GM23338 (cell line): ENCODE measurements around the gene TBX18. TPM values are rescaled to one million over a fixed set of nuclear protein-coding genes. Genes with fewer than 3 reads are reported as not detected.

Experiments used
- ATAC-seq: fragments of 200-7000 bp; cut with Tn5 transposase; 3 replicates; pipeline ENCODE4 v1.9.1; 2020
- DNase-seq: peaks from one replicate; pipeline ENCODE4 v3.0.0-alpha.2; 2015; ENCODE audit warnings: low spot score
- H2AFZ ChIP-seq: fragments of 200-600 bp; sonication (generic); 2 replicates; pipeline ENCODE4 v1.8.0; 2016; ENCODE audit warnings: antibody characterized with exemption, mild to moderate bottlenecking, moderate library complexity
- H3F3A ChIP-seq: fragments of 200-600 bp; sonication (generic); replicated peaks from 2 replicates; pipeline ENCODE4 v1.8.0; 2017; ENCODE audit warnings: antibody characterized with exemption, mixed run types, low read depth
- H3K27ac ChIP-seq: fragments of 200-600 bp; sonication (generic); 2 replicates; pipeline ENCODE4 v1.6.1; 2016; ENCODE audit warnings: low read depth
- H3K27me3 ChIP-seq: fragments of 200-600 bp; sonication (generic); 2 replicates; pipeline ENCODE4 v1.8.0; 2016; ENCODE audit warnings: mild to moderate bottlenecking, mixed run types, moderate library complexity; ENCODE audit not compliant: insufficient read depth
- H3K36me3 ChIP-seq: fragments of 200-600 bp; sonication (generic); 2 replicates; pipeline ENCODE4 v1.8.0; 2016; ENCODE audit warnings: mild to moderate bottlenecking; ENCODE audit not compliant: insufficient read depth
- H3K4me1 ChIP-seq: fragments of 200-600 bp; sonication (generic); 2 replicates; pipeline ENCODE4 v1.8.0; 2016; ENCODE audit warnings: mild to moderate bottlenecking, moderate library complexity; ENCODE audit not compliant: insufficient read depth
- H3K4me2 ChIP-seq: fragments of 200-600 bp; sonication (generic); 2 replicates; pipeline ENCODE4 v1.7.1; 2017; ENCODE audit warnings: mixed run types
- H3K4me3 ChIP-seq: fragments of 200-600 bp; sonication (generic); 2 replicates; pipeline ENCODE4 v1.6.1; 2016; ENCODE audit warnings: mixed run types
- H3K79me2 ChIP-seq: fragments of 200-600 bp; sonication (generic); replicated peaks from 2 replicates; pipeline ENCODE4 v1.8.0; 2017; ENCODE audit warnings: mild to moderate bottlenecking; ENCODE audit not compliant: insufficient read depth
- H3K9me2 ChIP-seq: fragments of 200-600 bp; sonication (generic); 2 replicates; pipeline ENCODE4 v1.8.0; 2017; ENCODE audit not compliant: insufficient read depth
- H4K20me1 ChIP-seq: fragments of 200-600 bp; sonication (generic); replicated peaks from 2 replicates; pipeline ENCODE4 v1.8.0; 2017; ENCODE audit warnings: mild to moderate bottlenecking; ENCODE audit not compliant: insufficient read depth
- H3K27ac Mint-ChIP-seq: 2 replicates; pipeline ENCODE4 v1.8.0; 2020; ENCODE audit warnings: inconsistent platforms, mild to moderate bottlenecking, moderate library complexity, mixed read lengths
- H3K27me3 Mint-ChIP-seq: 3 replicates; pipeline ENCODE4 v1.8.0; 2022; ENCODE audit warnings: low read depth, mild to moderate bottlenecking, moderate library complexity, mixed read lengths, inconsistent platforms; ENCODE audit not compliant: insufficient read depth, poor library complexity
- H3K36me3 Mint-ChIP-seq: 3 replicates; pipeline ENCODE4 v1.8.0; 2021; ENCODE audit warnings: low read depth, mild to moderate bottlenecking, inconsistent platforms, moderate library complexity, mixed read lengths
- H3K4me1 Mint-ChIP-seq: 3 replicates; pipeline ENCODE4 v1.8.0; 2020; ENCODE audit warnings: mild to moderate bottlenecking, inconsistent platforms, mixed read lengths
- H3K4me3 Mint-ChIP-seq: 3 replicates; pipeline ENCODE4 v1.8.0; 2021; ENCODE audit warnings: moderate library complexity, mild to moderate bottlenecking, inconsistent platforms, mixed read lengths
- H3K9me3 Mint-ChIP-seq: 3 replicates; pipeline ENCODE4 v1.8.0; 2020; ENCODE audit warnings: moderate library complexity, mild to moderate bottlenecking, inconsistent platforms, mixed read lengths
- CREB1 ChIP-seq: fragments of 250-450 bp; sonication (Bioruptor Pico); IDR thresholded peaks from 2 replicates; pipeline ENCODE4 v1.5.0; 2020; ENCODE audit warnings: low read depth, mild to moderate bottlenecking, moderate library complexity
- JUNB ChIP-seq: IDR thresholded peaks from one replicate; pipeline ENCODE4 v1.6.1; 2016; ENCODE audit warnings: antibody characterized with exemption; ENCODE audit not compliant: unreplicated experiment
- NANOG ChIP-seq: IDR thresholded peaks from 2 replicates; pipeline ENCODE4 v1.6.1; 2016; ENCODE audit warnings: antibody characterized with exemption, borderline replicate concordance
- POLR2AphosphoS5 ChIP-seq: IDR thresholded peaks from 2 replicates; pipeline ENCODE4 v1.6.1; 2016; ENCODE audit warnings: antibody characterized with exemption, low read depth
- STAT1 ChIP-seq: IDR thresholded peaks from one replicate; pipeline ENCODE4 v1.6.1; 2016; ENCODE audit warnings: antibody characterized with exemption; ENCODE audit not compliant: unreplicated experiment
- ZNF462 ChIP-seq: fragments of 250-450 bp; sonication (Bioruptor Pico); IDR thresholded peaks from 2 replicates; pipeline ENCODE4 v1.5.0; 2020; ENCODE audit warnings: mild to moderate bottlenecking, moderate library complexity
- polyA plus RNA-seq: library from polyadenylated mRNA; unstranded; fragments of >200 nt; fragmentation: Nextera tagmentation; extraction: Ambion mirVana; gene quantifications from 2 replicates; pipeline ENCODE4 v1.2.1, GENCODE V29; 2016
- total RNA-seq: library from RNA; depleted of rRNA; stranded (reverse); fragments of >200 nt; shearing (Covaris generic); gene quantifications from 2 replicates; pipeline ENCODE4 v1.2.3, GENCODE V29; 2014

TBX18 gene
- total and polyA plus RNA-seq, 2 experiments from 2014 or later, result 0.03 TPM; not detected in 1

GRCh38 chr6:84675651-84676050 is 88.7 kb downstream of the TBX18 start:
- H3K4me3 Mint-ChIP-seq, result no peak overlapping the region
- H3K27me3 Mint-ChIP-seq, result no peaks in the 10 kb centered on the region
- no peak overlapping the region for H3K27ac ChIP-seq
- no peak overlapping the region for H3K4me3 ChIP-seq
- H3K27ac Mint-ChIP-seq, result no peak overlapping the region
- DNase-seq, result no peak
- H3K9me3 Mint-ChIP-seq, result no peaks in the 10 kb centered on the region
- no peak overlapping the region for H2AFZ ChIP-seq
- no peaks in the 10 kb centered on the region for H3K79me2 ChIP-seq
- H4K20me1 ChIP-seq, result no peaks in the 10 kb centered on the region
- no peak for ATAC-seq
- no peaks in the 10 kb centered on the region for H3K4me1 ChIP-seq
- no peaks in the 10 kb centered on the region for H3K27me3 ChIP-seq
- H3K36me3 ChIP-seq, result no peaks in the 10 kb centered on the region
- no peaks in the 10 kb centered on the region for H3K36me3 Mint-ChIP-seq
- no peaks in the 10 kb centered on the region for H3K4me1 Mint-ChIP-seq
- H3K4me2 ChIP-seq, result no peak overlapping the region
- no peaks in the 10 kb centered on the region for H3K9me2 ChIP-seq
- TF ChIP-seq NANOG (no peak), ZNF462 (no peak), CREB1 (CRISPR knock-in tag) (no peak), POLR2AphosphoS5 (no peak)
- H3F3A ChIP-seq, result no peaks in the 10 kb centered on the region

GRCh38 chr6:84674395-84674794 is 90.0 kb downstream of the TBX18 start:
- no peak for ATAC-seq
- H3K27me3 Mint-ChIP-seq, result no peaks in the 10 kb centered on the region
- TF ChIP-seq JUNB (no peak), ZNF462 (no peak), POLR2AphosphoS5 (no peak), STAT1 (no peak)

More at GRCh38 chr6:84674395-84674794, 90.0 kb downstream of the TBX18 start:
- no peak for DNase-seq
- H3K4me3 Mint-ChIP-seq, result no peak overlapping the region
- H3K4me2 ChIP-seq, result no peak overlapping the region
- no peak overlapping the region for H2AFZ ChIP-seq
- no peaks in the 10 kb centered on the region for H3K4me1 Mint-ChIP-seq
- no peaks in the 10 kb centered on the region for H3K9me2 ChIP-seq
- no peaks in the 10 kb centered on the region for H3K36me3 ChIP-seq
- no peaks in the 10 kb centered on the region for H3K79me2 ChIP-seq
- no peaks in the 10 kb centered on the region for H3K27me3 ChIP-seq
- H3K27ac ChIP-seq, result no peak overlapping the region
- no peaks in the 10 kb centered on the region for H3K9me3 Mint-ChIP-seq
- H3K36me3 Mint-ChIP-seq, result no peaks in the 10 kb centered on the region
- no peak overlapping the region for H3K4me3 ChIP-seq
- H3K27ac Mint-ChIP-seq, result no peak overlapping the region
- H3F3A ChIP-seq, result no peaks in the 10 kb centered on the region
- no peaks in the 10 kb centered on the region for H4K20me1 ChIP-seq
- H3K4me1 ChIP-seq, result no peaks in the 10 kb centered on the region
